ENCODE results near the gene ZNF652.

The ZNF652 gene

DNA sequence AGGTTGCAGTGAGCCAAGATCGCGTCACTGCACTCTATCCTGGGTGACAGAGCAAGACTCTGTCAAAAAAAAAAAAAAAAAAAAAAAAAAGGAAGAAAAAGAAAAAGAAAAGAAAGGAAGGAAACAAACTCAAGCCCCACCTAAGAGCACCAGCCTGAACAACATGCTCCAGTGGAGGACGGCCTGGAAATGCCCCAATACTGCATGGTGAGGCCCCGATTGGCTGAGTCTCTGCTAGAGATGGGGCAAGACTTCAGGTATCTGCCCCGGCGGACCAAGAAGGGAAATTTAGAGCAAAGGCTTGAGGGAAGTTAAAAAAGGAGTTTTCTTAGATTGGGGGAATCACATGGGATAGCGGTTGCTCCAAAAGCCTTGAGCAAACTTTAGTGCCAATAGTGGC, 10.4 kb upstream of the ZNF652 start:
- TF ChIP-seq CTCF (conservative IDR thresholded peaks at IDR 0.05; ENCODE audit: low read length) (no peak), EZH2phosphoT487 (IDR thresholded peaks at IDR 0.05; ENCODE audit: borderline replicate concordance) (no peak)
- Histone ChIP-seq H3K36me3 (ENCODE audit: insufficient read depth, low read length) (no peaks in the 10 kb centered on the region), H3K27me3 (ENCODE audit: insufficient read depth, low read length, poor library complexity, severe bottlenecking) (no peaks in the 10 kb centered on the region), H3K9me2 (replicated peaks; ENCODE audit: low read depth, low read length) (no peaks in the 10 kb centered on the region), H4K20me1 (ENCODE audit: insufficient read depth, low read length, poor library complexity, severe bottlenecking) (no peaks in the 10 kb centered on the region), H3K9me3 (ENCODE audit: insufficient read depth, low read depth, low read length) (no peaks in the 10 kb centered on the region), H3K4me2 (ENCODE audit: low read depth, low read length, poor library complexity, severe bottlenecking) (no peak overlapping the region), H3K79me2 (ENCODE audit: insufficient read depth, low read length) (no peaks in the 10 kb centered on the region), H2AFZ (ENCODE audit: low read length) (no peak overlapping the region), H3F3A (ENCODE audit: low read depth) (no peaks in the 10 kb centered on the region), H3K4me3 (ENCODE audit: low read length, poor library complexity, severe bottlenecking) (no peak overlapping the region), H3K9ac (ENCODE audit: low read depth, low read length, poor library complexity, severe bottlenecking) (no peak overlapping the region), H3K4me1 (ENCODE audit: insufficient read depth, low read length, poor library complexity, severe bottlenecking) (no peaks in the 10 kb centered on the region)

DNA sequence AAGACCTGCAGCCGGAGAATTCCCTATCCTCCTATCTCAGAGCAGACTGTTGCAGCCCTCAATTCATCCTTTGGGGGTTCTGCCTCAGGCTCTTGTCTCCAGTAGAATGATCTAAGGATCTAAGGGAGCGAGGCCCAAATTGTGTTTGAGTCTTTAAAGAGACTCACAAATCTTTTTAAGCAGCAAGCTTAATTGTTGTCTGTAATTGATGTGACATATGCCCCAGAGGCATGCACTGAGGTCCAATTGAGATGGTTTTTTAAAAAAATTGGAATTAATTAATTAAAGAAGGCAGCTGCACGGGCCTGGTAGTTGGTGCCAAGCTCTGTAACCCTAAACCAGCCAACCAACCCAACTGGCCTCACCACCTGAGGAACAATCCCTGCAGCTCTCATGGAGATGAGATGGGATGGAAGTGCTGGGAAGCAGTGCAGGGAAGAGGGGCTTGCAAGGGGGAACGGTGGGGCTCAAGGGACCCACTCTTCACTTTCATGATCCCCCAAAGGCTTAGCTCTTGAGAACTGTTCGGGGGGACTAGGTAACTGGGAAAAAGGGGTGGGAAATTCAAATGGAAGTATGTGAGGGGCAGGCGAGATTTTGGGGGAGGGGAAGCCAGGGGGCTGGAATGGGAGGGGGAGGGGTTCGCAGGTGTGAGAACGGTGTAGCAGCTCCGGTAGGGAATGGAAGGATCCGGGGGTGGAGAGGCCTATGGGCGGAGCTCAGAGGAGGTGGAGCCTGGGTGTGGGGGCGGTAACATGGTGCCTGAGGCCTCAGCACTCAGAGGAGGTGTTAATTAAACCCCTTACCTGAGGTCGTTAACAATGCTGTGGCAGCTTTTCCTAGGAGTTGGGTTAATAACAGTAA, 9.2 kb upstream of the ZNF652 start:
- TF ChIP-seq CTCF (conservative IDR thresholded peaks at IDR 0.05; ENCODE audit: low read length), result no peak
- TF ChIP-seq EZH2phosphoT487 (IDR thresholded peaks at IDR 0.05; ENCODE audit: borderline replicate concordance), result no peak
- Histone ChIP-seq H3K9me3 (ENCODE audit: insufficient read depth, low read depth, low read length) (no peaks in the 10 kb centered on the region), H3K36me3 (ENCODE audit: insufficient read depth, low read length) (no peaks in the 10 kb centered on the region), H3K79me2 (ENCODE audit: insufficient read depth, low read length) (no peaks in the 10 kb centered on the region), H3K9ac (ENCODE audit: low read depth, low read length, poor library complexity, severe bottlenecking) (no peak overlapping the region), H3K4me1 (ENCODE audit: insufficient read depth, low read length, poor library complexity, severe bottlenecking) (no peaks in the 10 kb centered on the region), H3K4me3 (ENCODE audit: low read length, poor library complexity, severe bottlenecking) (no peak overlapping the region), H4K20me1 (ENCODE audit: insufficient read depth, low read length, poor library complexity, severe bottlenecking) (no peaks in the 10 kb centered on the region), H3F3A (ENCODE audit: low read depth) (no peaks in the 10 kb centered on the region), H3K4me2 (ENCODE audit: low read depth, low read length, poor library complexity, severe bottlenecking) (no peak overlapping the region), H3K9me2 (replicated peaks; ENCODE audit: low read depth, low read length) (no peaks in the 10 kb centered on the region), H2AFZ (ENCODE audit: low read length) (no peak overlapping the region), H3K27me3 (ENCODE audit: insufficient read depth, low read length, poor library complexity, severe bottlenecking) (no peaks in the 10 kb centered on the region)

GRCh38 chr17:49369760-49370159, 7.7 kb upstream of the ZNF652 start:
- Histone ChIP-seq H3K36me3 (ENCODE audit: insufficient read depth, low read length) (no peaks in the 10 kb centered on the region), H3F3A (ENCODE audit: low read depth) (no peaks in the 10 kb centered on the region), H3K4me3 (ENCODE audit: low read length, poor library complexity, severe bottlenecking) (no peak overlapping the region), H3K9ac (ENCODE audit: low read depth, low read length, poor library complexity, severe bottlenecking) (no peak overlapping the region), H2AFZ (ENCODE audit: low read length) (no peak overlapping the region), H4K20me1 (ENCODE audit: insufficient read depth, low read length, poor library complexity, severe bottlenecking) (no peaks in the 10 kb centered on the region), H3K79me2 (ENCODE audit: insufficient read depth, low read length) (no peaks in the 10 kb centered on the region), H3K9me3 (ENCODE audit: insufficient read depth, low read depth, low read length) (no peaks in the 10 kb centered on the region), H3K4me2 (ENCODE audit: low read depth, low read length, poor library complexity, severe bottlenecking) (no peak overlapping the region), H3K9me2 (replicated peaks; ENCODE audit: low read depth, low read length) (no peaks in the 10 kb centered on the region), H3K4me1 (ENCODE audit: insufficient read depth, low read length, poor library complexity, severe bottlenecking) (peaks cover 9% of the 10 kb centered on the region), H3K27me3 (ENCODE audit: insufficient read depth, low read length, poor library complexity, severe bottlenecking) (no peaks in the 10 kb centered on the region)
- no peak for TF ChIP-seq CTCF (conservative IDR thresholded peaks at IDR 0.05; ENCODE audit: low read length)
- TF ChIP-seq EZH2phosphoT487 (IDR thresholded peaks at IDR 0.05; ENCODE audit: borderline replicate concordance), result no peak

All from Loucy (cell line).